ENCODE results near the gene MAN1A1.

MAN1A1 gene

GRCh38 chr6:119133400-119133799 is 216.2 kb downstream of the MAN1A1 start:
- no peak for FAIRE-seq

- no peak for FAIRE-seq
These were observed 217.1 kb downstream of the MAN1A1 start for GRCh38 chr6:119132261-119132981.

GRCh38 chr6:119129968-119130484 is 219.5 kb downstream of the MAN1A1 start:
- no peak for FAIRE-seq

GRCh38 chr6:119129148-119129967 is 220.2 kb downstream of the MAN1A1 start:
- FAIRE-seq, result peak; percentile 58

DNA sequence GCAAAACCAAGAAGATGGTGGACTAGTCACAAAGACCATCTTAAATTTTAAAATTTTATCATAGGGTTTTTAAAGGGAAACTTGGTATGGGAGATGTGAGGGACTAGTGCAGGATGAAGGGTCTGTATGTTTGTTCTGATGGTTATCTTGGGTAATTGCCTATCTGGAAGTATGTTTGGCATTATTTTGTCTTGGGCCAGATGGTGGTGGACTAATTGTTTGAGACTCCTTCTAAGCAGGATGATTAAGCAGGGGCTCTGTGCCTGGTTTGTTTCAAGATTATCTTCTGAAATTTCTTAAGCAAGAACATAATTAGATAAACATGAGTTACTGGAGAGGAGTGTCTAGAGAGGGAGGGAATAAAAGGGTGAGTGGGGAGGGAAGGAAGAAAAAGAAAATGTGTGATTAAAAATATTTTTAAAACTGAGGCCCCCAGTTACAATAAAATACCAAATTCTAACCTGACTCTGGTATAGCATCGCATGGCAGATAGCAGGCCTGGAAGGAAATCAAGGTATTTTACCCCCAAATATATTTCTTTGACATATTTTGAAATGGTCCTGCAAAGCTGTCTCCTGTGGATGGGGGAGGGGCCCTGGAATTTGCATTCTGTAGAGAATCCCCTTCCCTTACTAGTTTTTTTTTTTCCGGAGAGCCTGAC is 221.2 kb downstream of the MAN1A1 start:
- no peak for FAIRE-seq

DNA sequence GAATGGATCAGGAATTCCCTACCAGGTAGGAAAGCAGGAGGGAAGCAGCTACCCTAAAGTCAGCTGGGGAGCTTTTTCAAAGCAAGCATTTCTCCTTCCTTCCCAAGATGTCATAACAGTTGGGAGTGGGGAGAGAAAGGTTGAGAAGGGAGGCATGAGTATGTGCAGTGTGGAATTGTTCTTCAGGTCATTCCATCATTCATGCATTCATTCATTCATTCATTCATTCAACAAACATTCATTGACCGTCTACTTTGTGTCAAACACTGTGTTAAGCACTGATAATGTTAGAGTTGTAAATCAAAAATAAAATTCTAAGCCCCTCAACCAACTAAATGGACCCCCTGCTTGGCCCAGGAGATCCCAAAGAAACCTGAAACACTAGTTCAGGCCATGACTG is 221.9 kb downstream of the MAN1A1 start:
- no peak for FAIRE-seq

All from A204.1 (cell line).